CD4-positive, alpha-beta T cell treated with Interferon alpha-2 for 1 hour (primary cell): ENCODE results near the gene ACTL8.

Experiments used
- DNase-seq, 2 donors: peaks; one replicate each; pipeline ENCODE4 v3.0.0-alpha.2; 2020 to 2022

ACTL8 gene, protein sequence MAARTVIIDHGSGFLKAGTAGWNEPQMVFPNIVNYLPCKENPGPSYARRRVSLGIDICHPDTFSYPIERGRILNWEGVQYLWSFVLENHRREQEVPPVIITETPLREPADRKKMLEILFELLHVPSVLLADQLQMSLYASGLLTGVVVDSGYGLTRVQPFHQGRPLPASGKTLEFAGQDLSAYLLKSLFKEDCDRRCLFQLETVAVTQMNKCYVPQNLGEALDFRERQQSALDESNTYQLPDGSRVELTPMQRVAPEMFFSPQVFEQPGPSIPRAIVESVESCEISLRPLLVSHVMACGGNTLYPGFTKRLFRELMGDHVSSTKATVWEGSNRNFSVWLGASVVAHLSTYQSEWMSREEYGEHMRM

DNA sequence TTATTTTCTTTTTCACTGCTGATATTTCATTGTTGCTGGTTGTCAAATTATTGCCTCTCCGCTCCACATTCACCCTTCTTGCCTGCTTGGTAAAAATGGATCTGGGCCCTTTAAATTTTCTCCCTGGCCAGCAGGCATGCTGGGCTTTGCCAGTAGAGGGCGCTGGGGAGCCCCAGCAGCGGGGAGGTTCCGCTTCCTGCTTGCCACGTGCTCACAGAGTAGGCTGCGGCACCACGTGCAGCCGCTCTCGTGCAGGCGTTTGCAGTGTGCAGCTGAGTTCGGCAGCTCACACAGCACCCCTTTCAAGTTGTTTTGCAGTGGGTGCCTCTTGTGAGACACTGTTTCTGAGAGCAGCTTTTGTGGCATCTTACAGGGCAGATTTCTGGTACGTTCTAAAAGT, at the start of gene ACTL8:
TSS of gene ACTL8 (plus strand) at position 214 of the 400 bp plus-strand sequence. CDS start 67,676 bp downstream, outside the sequence.
- no peak for DNase-seq

DNA sequence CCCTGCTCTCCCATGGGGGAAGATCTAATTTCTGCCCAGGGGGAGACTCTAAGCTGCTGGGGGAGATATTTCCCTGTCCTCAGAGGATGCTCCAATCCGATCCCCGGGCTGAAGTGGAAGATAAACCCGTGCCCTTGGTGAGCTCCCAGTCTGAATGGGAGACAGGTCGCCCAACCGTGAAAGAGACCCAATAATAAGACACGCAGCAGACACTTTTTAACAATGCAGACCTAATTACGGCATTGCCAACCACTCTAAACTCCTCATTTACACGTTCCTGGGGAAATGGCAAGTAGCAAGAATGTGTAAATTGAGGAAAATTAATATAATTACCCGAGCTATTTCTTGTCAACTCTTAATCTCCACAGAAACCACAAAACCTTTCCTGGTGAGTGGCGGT, 48.7 kb upstream of the ACTL8 start:
- no peak for DNase-seq

DNA sequence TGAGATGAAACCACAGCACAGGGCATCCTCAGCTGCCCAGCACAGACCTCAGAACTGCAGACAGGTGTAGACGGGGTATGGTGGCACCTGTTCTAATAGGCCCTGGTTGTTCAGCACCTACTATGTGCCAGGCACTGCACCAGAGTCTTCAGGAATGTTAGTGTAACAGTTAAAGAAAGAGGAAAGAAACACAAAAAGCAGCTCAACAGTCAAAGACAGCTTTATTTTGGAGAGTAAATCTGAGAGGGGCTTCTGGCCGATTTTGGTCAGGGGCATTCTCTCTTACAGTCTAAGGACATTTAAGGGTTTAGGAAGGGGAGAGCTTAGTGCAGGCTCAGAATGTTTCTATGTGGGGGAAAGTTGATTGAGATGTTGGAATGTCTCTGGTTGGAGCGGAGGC, 45.2 kb upstream of the ACTL8 start:
- no peak for DNase-seq

DNA sequence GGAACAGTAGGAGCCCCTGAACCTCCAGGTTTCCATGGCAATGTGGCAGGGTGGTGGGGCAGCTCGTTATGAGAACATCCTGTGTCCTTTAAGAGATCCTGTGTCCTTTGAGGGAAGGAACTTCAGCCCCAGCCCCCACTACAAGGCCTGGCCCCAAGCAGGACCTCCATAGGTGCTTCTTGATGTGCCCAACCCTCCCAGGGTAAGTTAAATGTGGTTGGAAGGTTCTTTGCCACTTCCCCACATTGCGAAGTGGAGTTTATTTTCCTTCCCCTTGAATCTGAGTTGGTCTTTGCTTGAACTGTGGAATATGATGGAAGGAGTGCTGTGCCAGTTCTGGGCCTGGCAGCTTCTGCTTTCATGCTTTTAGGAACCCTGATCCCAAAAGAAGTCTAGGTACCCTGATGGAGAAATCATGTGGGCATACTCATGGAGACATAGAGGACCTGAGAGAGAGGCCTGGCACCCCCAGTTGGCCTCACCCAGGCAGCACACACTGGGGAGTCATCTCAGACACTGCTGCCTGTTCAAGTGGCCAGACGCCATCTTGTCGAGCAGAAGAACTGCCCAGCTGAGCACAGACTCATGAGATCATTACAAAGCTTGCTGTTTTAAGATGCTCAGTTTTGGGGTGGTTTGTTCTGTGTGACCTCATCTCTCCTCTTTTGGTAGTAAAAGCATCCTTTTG, 44.1 kb upstream of the ACTL8 start:
- DNase-seq = no peak

DNA sequence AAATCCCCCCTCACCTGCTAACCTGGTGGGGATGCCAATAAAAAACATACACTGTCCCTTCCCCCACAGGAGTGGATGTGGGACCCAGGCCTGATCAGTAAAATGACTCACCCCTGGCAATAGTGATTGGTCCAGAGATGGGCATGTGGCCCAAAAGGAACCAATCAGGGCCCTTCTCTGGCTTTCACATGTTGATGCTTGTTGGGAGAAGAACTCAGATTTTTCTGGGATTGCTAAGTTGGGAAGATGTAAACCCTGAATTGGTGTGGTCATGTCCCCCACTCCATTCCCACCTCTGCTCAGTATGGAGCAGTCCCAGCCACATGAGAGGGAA, 43.6 kb upstream of the ACTL8 start:
- DNase-seq = no peak

DNA sequence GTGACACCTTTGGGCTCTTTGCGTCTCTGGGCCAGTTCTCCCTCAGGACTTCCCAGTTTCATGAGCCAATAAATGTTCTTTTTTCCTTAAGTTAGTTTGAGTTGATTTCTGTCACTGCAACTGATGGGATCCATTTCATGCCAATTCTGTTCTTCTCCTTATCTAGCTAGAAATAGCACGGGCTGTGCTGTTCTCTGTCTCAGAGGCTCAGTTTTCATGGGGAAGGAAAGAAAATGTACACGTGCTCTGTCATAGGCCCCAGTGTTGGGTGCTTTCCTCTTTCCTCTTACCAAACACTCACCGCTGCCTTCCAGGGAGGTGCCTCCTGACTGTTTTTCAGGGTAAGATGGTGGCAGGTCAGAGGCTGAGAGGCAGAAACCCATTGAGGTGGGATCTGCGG, 43.2 kb upstream of the ACTL8 start:
- DNase-seq = no peak

DNA sequence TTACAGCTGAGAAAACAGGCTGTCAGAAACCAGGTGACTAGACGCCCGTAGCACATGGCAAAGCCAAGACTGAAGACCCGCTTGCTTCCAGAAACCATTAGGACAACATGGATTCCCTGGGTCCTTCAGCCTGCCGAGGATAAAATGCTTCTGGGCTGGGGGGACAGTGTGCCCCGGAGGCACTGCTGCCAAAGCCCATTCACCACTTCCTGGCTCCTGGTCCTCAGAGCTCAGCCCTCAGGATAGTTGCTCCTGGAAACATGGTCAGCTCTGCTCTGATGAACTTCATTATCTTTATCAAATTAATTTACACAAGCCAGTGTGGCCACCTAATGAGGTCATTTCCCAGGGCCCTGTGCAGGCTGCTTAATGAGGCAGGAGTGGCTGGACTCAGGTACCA, 41.1 kb upstream of the ACTL8 start:
- DNase-seq = no peak

DNA sequence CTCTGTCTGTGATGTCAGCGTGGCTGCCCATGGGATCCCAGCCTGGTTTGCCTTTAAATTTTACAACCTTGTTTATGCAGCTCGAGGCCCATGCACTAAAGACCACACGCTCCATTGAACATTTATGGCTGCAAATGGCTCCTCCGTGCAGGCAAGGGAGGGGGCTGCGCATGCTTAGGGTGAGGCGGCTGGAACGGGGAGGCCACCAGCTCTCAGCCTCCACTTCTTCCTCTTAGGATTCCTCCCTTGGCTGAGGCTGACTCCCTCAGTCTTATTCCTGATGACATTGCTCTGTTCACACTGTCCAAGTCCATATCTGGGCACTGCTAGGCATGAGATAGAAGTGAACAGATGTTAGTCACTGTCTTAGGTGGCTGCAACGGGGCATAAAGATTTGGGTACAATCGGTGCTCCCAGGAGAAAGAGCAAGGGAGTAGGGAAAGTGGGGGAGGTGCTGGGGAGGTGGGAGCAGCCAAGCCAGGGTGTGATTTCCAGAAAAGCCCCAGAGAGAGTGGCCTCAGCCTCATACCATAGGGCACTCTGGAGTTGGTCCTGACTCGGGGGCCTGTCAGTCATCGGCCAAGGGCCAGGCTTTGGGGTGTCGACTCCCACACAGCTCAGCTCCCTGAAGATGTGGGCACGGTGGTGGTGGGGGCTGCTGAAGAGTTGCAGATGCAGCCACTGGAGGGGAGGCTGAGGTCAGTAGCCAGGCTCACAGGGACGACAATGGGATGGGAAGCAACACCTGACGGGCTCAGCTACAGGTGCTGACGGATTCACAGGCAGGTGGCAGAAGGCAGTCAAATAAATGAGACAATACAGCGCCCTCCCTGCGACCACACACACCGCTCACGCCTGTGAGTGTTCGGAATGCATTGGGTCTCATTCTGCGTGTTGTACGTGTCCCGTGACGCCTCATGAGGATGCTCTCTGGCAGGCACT, 37.3 kb upstream of the ACTL8 start:
- DNase-seq = no peak

DNA sequence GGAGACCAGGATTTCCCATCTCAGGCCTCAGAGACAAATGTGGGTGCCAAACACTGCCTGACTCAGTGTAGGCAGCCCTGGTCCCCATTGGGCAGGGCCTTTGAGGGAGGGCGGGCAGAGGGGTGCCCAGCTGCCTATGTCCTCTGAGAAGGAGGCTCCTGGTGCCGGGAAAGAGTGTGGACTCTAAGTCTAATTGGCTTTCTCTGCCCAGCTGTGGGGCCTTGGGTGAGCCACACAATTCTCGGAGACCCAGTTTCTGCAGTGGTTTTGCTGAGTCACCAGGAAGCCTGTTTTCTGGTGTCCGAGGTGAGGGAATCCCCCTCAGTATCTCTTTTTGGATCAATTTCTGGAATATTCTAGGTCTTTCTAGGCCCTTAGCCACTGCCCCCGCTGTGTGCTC, 35.3 kb upstream of the ACTL8 start:
- DNase-seq = no peak

DNA sequence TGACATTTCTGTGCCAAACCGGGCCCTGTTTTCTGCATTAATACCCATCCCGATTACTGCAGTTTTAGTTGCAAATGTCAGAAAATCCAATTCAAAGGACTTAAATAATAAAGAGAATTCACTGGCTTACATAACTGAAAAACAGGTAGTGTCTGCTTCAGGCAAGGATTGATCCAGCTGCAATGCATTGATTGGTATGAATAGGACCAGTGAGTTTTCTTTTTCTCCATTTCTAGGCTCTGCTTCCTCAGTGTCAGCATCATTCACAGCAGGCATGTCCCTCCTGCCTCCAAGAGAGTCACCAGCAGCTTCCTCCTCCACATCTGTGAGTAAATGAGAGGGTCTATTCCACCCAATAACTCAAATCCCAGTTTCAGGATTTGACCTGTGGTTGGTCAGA, 33.7 kb upstream of the ACTL8 start:
- DNase-seq = no peak

DNA sequence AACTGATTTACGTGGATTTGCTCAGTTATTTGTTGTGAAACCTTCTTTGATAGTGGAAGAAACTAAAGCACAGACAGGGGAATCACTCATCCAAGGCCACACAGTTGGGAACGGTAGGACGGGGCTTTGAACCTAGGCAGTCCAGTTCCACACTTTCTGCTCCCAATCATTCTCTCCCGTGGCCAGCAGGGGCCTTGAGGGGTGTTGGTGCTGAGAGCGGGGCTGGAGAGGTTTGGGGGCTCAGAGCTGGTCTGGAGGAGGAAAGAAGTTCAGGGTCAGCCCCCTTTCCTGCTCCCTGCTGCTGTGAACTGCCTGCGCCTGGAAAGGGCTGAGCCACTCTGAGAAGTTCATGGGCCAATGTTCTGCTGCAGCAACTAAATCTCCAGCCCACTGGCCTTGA, 31.4 kb upstream of the ACTL8 start:
- no peak for DNase-seq

DNA sequence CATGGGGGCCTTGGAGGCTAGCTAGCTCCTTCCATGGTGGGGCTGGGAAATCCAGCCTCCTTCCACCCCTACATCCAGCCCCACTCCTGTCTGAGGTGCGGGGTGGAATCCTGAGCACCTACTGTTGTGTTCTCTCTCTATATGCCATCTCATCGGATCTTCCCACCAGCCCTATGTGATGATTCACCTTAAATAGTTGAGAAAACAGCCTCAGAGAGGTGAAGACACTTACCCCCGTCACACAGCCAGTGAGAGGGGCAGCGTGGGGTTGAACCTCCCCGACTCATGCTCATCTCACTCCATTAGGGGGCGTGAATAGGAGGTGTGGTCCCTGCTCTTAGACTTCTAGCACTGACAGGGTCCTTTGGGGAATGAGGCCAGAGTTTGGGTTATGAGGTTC, 31.0 kb upstream of the ACTL8 start:
- no peak for DNase-seq

DNA sequence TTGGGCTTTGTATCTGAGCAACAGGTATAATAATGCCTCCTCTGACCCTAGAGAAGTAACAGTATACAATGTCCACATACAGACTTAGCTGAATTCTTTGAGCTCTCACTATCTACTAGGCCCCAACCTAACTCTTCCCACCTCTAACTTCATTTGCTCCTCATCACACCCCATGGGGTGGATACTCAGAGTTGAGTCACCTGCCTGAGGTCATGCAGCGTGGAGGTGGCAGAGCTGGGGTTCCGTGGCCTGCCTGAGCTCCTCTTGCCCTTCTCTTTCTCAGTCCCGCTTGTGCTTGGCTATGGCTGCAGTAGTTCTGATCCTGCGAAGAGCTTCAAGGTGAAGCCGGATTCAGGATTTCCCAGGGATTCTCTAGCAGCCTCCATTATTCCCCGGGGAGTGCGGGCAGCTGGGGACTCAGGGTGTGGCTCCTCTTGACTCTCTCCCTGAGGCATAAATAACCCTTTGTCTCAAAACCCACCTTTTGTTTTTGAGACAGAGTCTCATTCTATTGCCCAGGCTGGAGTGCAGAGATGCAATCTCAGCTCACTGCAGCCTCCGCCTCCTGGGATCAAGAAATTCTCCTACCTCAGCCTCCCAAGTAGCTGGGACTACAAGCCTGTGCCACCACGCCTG, 29.9 kb upstream of the ACTL8 start:
- DNase-seq = no peak

DNA sequence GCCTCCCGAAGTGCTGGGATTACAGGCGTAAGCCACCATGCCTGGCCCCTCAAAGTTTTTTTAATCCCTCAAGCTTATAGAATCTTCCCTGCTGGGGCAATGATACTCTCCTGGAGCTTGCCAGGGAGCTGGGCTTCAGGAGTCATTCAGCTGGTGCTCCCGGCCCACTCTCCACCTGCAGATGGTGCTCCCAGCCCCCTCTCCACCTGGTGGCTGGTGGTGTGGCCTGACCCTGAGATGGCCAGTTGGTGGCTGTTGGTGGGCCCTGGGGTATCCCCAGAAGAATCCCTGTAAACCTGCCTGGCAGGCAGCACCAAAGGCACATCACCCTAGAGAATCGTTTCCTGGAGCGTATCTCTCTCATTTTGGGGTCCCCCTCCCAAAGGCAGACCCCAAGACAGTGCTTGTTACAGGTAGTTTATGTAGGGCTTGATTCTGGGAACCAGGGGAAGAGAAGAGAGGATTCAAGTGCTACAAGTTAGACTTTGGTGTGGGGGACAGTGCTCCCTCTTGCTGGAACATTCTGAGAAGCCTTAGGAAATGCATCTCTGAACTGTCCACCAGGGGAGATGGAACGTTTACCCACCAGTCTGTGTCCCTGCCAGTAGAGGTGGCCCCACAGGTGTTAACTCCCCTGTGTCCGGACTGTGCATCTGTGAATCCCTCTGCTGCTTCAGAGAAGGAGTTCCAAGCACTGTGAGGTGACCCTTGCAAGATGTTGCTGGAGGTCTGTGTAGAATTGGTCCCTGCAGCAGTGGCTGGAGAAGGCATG, 29.1 kb upstream of the ACTL8 start:
- no peak for DNase-seq

DNA sequence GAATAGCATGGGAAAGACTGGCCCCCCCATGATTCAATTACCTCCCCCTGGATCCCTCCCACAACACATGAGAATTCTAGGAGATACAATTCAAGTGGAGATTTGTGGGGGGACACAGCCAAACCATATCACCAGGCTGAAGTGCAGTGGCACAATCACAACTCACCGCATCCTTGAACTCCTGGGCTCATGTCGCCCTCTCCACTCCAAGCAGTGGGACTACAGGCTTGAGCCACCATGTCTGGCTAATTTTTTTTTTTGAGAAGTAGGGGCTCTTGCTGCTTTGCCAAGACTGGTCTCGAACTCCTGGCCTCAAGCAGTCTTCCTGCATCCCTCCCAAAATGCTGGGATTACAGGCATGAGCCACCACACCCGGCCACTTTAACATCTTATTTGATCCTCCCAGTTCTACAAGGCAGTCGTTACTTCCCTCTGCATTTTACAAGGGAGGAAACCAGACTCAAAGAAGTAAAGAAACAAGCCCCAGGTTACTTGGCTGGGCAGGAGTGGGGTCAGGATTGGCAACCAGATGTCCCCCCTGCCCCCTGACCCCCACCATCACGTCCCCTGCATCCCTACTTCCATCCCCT, 26.9 kb upstream of the ACTL8 start:
- DNase-seq = no peak

DNA sequence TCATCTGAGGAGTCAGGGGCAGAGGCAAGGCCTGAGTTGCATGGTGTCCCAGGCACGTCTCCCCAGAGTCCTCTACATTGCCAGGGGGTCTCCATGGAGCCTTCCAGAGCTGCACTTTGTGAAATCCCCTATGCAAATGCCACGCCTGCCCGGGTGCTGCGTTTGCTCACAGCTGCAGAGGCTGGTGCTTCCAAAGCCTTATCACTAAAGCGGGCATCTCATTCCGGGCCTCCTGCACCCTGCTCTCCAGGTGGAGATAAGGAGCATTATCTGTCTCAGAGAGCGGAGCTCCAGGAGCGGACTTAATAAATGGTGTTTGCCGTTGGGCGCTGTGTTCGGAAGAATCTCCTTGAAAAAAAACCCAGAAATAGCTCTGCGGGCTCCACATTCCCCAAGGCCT, 25.9 kb upstream of the ACTL8 start:
- DNase-seq = no peak

DNA sequence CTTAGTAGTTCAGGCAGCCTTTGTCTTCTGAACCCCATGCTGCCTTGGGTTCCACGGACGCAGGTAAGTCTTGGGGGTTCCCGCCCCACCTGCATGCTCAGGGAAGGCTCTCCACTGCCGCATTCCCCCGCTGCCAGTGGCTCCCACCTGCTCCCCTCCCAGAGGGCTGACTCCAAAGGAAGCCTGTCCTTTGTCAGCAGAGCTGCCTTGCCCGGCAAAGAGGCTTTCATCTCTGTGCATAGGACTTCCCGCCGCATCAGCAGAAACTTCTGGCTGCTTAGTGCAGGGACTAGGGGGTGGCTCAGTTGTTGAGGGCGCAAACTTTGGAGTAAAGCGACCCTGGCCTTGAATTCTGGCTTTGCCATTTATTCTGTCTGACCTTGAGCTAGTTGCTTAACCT, 25.2 kb upstream of the ACTL8 start:
- no peak for DNase-seq

DNA sequence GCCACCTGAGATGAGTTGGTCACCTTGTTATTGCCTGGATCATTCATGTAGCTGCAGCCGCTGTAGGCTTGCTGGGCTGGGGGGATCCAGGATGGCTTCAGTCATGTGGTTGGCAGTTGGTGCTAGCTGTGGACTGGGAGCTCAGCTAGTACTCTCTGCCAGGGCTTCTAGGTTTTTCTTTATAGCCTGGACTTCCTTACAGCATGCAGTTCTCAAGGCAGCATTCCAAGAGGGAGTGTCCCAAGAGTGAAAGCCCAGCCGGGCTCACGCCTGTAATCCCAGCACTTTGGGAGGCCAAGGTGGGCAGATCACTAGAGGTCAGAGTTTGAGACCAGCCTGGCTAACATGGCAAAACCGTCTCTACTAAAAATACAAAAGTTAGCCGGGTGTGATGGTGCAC, 23.7 kb upstream of the ACTL8 start:
- DNase-seq = no peak

DNA sequence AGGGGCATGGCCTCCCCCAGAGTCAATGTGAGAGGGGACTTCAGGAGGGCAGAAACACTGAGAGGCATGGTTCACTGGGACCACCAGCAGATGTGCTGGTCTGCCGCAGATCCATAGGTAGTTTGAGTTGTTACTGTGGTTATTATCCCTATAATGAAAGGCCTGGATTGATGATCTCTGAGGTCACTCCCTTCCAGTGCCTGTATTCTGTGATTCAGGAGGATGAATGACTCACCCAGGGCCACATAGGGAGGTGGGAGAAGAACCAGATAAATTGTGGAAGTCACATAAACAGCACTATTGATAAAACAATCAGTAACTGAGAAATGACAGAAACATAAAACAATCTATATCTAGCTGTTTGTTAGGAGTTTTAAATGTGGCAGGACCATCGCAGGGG, 22.7 kb upstream of the ACTL8 start:
- DNase-seq = no peak

DNA sequence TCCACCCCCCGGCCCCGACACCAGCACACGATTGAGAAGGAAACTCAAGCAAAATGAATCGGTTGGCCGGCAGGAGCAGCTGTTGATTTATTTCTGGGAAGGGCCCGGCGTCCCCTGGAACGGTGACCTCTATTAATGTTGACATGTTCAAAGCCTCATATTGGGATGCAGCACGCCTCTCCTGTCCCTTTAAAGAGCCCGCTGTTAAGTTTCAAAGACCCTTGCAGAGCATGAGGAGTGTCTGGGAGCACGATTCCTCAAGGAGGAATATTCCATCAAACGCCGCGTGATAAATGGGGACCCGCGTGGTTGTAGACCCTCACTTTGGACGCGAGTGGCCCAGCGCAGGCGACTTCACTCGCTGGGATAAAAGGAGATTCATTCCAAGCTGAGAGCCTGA, 21.5 kb upstream of the ACTL8 start:
- no peak for DNase-seq

DNA sequence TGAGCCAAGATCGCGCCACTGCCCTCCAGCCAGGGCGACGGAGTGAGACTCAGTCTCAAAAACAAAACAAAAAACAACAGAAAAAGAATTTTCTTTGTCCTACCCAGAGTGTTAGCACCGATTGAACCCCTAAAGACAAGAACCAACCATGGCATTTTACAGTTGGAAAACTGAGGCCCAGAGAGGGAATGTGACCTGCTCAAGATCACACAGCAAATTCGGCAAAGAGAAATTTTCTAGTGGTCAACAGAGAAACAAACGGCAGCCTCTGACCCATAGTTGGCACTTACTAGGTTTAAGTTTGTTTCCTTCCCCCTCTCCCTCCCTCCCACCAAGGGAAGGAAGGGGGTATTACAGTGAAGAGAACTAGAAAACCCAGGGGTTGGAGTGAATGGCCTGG, 20.5 kb upstream of the ACTL8 start:
- no peak for DNase-seq

DNA sequence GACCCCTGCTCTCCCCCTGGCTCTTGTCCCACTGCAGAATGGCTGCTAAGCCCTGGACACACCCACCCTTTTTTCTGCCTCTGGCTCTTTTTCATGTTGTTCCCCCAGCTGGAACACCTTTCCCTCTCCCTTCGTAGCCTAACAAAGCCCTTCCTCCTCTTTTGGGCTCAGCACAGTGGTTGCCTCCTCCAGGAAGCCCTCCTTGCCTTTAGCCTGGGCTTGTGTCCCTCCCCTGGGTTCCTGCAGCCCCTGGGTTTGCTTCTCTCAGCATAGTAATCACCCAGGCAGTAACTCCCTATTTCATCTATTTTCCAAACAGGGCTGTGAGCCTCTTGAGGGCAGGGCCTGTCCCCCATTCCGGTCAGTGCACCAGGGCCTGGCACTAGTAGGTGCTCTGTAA, 19.8 kb upstream of the ACTL8 start:
- DNase-seq = no peak
